ENCODE measurements around the gene APBA3.
A peak's percentile ranks its signal among the peaks of the same experiment; 100 is the strongest.

The APBA3 gene

DNA sequence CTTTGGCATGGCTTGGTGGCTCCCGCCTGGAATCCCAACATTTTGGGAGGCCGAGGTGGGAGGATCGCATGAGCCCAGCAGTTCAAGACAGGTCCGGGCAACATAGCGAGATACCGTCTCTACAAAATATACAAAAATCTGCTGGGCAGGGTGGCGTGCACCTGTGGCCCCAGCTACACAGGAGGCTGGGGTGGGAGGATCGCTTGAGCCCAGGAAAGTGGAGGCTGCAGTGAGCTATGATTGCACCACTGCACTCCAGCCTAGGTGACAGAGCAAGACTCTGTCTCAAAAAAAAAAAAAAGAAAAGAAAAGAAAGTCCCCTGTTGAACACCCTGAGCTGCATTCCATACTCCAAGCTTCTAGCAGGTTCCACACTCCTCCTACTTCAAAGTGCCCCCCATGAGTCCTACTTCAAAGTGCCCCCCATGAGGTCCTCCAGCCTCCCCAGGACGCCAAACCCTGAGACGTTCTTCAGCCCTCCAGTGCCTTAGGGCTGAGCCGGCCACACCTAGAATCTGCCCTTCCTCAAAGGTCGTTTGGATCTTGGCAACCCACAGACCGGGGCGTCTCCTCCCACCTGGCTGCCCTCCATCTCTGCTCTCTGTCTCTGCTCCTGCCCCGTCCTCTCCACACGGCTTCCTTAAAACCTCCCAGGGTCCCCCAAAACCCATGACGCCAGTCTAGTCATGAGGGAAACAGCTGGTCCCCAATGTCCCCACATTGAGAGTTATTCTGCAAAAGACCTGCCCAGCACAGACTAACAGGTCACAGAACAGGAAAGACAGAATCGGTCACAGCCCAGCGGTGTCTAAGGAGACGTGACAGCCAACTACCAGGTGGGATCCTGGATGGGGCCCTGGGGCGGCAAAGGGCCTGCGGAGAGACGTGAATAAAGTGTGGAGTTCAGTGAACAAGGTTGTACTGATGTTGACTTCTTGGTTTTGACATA lies 48.6 kb downstream of the APBA3 start:
- no peak for DNase-seq

DNA sequence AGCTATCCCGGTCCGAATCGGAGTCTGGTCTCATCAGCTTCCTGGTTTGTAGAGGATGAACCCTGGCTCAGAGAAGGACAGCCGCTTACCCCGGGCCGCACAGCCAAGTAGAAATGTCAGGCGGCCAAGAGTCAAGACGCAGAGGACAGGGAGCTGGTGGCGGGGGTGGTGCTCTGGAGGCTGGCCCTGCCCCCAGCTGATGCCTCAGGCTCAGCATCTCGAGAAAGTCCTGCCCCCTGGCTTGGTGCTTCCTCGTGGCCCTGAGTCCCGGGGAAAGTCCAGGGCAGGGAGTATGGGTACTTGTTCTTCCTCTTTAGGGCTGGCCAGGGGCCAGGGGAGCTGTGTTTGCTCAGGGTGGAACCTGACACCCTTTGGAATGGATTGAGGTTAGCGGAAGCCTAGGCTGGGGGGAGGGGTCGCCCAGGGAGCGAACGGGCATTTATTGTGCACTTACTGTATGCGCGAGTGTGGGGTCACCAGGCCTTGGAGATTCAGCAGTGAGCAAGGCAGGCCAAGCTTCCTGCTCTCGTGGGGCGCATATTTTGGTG lies 51.2 kb downstream of the APBA3 start:
- DNase-seq, result peak; percentile 94 to 99

DNA sequence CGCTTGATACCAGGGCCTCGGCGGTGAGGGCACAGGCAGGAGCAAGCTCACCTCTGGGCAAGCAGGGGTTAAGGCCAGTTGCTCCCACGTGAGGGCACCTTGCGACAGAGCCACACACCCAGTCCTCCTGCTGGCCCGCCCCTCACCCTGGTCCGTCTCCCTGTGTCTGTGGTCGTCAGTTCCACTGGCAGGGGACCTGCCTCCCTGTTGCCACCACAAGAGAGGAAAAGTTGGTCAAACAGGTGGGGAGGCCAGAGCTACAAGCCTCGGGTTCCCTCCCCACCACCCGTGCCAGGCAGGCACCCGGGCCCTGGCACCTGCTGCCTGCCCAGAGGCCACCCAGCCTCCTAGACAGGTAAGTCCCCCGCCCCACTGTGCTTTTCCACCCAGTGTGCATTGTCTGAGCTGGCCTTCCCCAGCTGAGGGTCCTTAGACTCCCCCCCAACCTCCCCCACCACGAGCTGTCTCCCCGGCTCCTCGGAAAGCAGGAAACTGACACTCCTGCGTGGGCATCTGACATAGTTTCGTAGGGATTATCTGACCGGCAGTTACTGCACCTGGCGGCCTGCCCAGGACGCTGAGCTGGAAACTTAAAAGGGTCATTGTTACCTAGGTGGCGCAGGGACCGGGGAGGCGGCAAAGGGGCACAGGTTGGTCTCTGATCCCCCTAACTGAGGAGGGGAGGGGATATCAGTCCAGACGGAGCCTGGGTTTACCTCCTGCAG lies 53.1 kb downstream of the APBA3 start, which contains the start of gene TJP3:
Gene TJP3 (plus strand): TSS at position 178 of the 725 bp plus-strand sequence. CDS start 20,049 bp downstream, outside the sequence.
- DNase-seq, result no peak

DNA sequence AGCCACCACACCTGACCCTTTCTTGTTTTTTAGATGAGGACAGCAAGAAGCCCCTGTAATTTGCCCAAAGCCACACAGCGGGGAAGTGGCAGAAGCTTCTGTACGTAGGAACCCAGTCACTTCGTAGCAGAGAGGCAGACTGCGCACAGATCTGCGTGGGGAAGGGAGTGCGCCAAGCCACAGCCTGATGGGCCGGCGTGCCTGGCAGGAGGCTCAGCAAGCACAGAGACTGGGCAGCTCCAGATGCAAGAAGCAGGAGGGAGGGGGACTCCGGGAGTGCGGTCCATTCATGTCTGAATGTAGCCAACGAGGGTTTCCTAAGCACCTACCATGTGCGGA lies 53.7 kb downstream of the APBA3 start:
- DNase-seq, result no peak

DNA sequence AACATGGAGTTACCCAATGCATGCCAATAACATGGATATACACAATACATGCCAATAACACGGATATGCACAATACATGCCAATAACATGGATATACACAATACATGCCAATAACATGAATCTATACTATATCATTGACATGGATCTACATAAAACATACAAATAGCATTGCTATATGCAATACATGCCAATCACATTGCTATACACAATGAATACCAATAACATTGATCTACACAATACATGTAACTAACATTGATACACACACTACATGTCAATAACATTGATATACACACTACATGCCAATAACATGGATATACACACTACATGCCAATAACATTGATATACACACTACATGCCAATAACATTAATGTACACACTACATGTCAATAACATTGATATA lies 60.3 kb downstream of the APBA3 start:
- no peak for DNase-seq
